ENCODE data around the gene BAIAP3.
"Not testable (repeated sequence)": the region's sequence is repeated elsewhere in the genome, so short reads cannot be mapped to it uniquely, and the experiment has no call there.

The BAIAP3 gene, protein sequence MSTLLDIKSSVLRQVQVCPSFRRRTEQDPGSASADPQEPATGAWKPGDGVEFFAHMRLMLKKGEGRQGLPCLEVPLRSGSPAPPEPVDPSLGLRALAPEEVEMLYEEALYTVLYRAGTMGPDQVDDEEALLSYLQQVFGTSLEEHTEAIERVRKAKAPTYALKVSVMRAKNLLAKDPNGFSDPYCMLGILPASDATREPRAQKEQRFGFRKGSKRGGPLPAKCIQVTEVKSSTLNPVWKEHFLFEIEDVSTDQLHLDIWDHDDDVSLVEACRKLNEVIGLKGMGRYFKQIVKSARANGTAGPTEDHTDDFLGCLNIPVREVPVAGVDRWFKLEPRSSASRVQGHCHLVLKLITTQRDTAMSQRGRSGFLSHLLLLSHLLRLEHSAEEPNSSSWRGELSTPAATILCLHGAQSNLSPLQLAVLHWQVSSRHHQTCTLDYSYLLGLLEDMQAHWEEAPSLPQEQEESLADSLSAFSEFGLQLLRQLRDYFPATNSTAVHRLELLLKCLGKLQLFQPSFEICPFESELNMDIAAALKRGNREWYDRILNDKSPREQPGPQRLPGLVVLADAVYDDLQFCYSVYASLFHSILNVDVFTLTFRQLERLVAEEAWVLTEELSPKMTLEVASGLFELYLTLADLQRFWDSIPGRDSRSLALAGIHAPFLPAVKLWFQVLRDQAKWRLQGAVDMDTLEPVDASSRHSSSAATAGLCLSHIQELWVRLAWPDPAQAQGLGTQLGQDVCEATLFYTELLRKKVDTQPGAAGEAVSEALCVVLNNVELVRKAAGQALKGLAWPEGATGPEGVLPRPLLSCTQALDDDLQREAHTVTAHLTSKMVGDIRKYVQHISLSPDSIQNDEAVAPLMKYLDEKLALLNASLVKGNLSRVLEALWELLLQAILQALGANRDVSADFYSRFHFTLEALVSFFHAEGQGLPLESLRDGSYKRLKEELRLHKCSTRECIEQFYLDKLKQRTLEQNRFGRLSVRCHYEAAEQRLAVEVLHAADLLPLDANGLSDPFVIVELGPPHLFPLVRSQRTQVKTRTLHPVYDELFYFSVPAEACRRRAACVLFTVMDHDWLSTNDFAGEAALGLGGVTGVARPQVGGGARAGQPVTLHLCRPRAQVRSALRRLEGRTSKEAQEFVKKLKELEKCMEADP

GRCh38 chr16:1333149-1333812 is at the start of gene BAIAP3:
BAIAP3 (plus strand) TSS chr16:1333645; CDS start chr16:1338550, 4,905 bp downstream.
- peak; percentile 44 for DNase-seq (ENCODE audit: low spot score)

DNA sequence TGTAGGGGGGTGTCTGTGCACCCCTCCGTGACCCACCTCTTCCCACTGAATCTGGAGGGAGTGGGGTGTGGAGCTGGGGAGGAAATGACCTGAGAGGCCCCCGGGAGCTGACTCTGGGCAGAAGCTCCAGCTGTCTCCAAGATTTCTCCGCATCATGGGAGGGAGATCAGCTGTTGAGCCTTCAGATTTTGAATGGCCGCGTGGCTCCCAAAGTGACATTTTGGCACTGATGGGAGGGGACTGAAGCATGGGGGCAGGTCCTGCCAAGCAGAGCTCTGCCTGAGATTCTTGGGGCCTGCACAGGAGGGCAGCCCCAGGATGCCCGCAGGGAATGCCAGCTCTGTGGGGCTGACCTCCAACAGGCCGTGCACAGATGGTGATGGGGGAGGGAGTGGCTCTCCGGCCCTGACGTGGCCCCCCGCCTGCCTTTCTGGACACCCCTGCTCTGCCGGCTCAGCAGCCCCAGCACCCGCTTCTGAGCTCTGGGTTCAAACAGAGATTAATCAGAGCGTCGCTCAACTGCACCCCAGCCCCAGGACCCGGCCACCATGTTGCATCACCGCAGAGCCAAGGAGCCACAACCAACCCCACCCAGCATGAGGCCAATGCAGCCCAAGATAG is 49.3 kb upstream of the BAIAP3 start:
- no peak for DNase-seq (ENCODE audit: low spot score)

DNA sequence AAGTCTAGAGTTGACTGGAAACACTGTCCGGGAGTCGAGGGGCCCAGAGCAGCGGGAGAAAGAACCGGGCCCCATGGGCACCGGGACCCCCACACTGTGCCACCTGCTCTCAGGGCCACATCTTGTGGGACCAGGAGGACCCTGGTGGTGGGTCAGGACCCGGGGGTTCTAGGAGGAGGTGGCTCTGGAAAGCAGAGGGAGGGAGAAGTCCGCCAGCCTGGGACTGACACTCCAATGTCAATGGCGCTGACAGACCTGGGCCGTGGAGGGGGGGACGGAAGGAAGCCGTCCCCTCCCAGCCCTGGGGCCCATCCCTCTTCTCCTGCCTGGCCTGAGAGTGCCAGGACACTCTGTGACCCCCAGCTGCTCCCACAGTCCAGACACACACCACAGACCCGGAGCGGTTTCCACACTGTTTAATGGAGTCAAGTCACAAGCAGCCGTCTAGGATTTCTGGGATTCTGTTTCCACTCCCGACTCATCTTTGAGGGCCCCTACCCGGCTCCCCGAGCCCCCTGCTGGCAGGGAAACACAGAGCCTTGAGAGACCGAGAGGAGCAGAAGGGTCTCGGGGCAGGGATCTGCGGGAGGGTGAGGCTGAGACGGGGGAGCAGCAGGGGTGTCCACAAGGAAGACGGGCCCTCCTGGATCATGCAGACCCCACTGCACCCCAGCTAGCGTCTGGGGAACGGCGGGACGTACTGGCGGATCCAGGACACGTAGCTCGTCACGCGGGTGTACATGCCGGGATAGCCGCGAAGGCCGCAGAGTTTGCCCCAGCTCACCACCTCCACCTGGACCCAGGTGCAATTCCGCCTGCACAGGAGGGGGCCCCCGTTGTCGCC is 47.6 kb upstream of the BAIAP3 start:
- DNase-seq (ENCODE audit: low spot score), result no peak

DNA sequence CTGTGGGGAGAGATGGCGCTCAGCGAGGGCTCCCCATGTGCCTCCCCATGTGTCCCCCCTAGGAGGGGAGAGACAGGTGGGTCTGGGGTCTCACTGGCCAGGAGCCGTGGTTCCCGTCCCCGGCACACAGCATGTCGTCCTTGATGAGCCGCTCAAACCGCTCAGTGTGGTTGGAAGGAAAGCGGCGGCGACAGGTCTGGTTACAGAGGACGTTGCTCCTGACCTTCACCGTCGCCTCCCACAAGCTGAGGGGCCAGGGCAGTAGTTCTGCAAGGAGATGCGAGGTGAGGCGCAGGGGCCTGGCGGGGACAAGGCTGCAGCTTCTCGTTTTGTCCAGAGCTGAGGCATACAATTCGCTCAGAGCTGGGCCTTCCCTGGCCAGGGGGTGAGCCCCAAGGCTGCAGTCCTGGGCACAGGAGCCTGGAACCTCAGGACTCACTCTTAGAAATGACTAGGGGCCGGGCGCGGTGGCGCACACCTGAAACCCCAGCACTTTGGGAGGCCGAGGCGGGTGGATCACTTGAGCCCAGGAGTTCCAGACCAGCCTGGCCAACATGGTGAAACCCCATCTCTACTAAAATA is 46.8 kb upstream of the BAIAP3 start:
- no peak for DNase-seq (ENCODE audit: low spot score)

DNA sequence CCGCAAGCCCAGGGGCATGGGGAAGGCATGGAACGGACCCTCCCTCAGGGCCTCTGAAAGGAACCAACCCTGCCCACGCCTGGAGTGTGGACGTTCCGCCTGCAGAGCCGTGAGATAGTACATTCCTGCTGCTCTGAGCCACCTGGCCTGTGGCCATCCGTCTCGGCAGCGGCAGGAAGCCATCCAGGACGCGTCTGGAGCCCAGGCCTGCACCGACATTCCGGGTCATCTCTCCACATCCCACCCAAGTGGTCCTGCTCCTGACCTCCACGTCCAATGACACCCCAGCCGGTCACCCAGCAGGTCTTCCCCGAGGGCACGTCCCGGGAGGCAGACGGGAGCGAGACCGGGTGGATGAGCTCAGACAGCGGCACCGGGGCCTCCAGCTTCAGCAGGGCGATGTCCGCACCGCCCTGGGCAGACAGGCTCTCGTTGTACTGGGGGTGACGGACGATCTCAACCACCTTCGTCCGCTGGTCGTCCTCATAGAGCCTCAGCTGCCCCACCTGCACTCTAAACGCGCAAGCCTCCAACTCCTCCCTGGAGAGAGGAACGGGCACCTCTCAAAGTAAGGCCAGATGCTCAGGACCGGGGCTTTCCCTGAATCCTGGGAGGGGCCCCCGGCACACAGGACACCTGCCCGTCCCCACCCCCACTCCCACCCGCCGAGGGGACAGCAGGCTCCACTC is 45.3 kb upstream of the BAIAP3 start:
- DNase-seq (ENCODE audit: low spot score), result no peak

- DNase-seq (ENCODE audit: low spot score), result no peak
Observed at GRCh38 chr16:1288813-1289476, 44.5 kb upstream of the BAIAP3 start.

GRCh38 chr16:1289477-1289866 is 44.0 kb upstream of the BAIAP3 start:
- DNase-seq (ENCODE audit: low spot score), result no peak

GRCh38 chr16:1290063-1290501 is 43.4 kb upstream of the BAIAP3 start:
- DNase-seq (ENCODE audit: low spot score), result no peak

DNA sequence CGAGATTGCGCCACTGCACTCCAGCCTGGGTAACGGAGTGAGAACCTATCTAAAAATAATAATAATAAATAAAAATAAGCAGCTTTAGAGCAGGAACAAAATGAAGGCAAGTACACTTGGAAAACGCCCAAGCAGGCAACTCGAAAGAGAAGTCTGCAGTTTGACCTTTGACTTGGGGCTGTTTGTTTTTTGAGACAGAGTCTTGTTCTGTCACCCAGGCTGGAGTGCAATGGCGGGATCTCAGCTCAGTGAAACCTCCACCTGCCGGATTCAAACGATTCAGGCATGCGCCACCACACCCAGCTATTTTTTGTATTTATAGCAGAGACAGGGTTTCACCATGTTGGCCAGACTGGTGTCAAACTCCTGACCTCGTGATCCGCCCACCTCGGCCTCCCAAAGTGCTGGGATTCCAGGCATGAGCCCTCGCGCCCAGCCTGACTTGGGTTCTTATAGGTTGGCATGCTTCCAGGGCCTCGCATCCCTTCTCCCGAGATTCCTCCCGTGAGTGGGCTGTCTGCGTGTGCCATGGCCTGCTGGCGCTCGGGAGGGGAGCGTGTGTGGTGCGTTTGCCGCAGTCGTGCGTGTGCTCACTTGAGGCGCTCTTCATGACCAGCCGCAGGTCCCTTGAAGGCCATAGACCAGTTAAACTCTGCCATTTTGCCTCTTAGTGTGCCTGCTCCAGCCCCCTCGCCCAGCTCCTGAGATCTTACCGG is 42.4 kb upstream of the BAIAP3 start:
- no peak for DNase-seq (ENCODE audit: low spot score)

GRCh38 chr16:1291576-1291974 is 41.9 kb upstream of the BAIAP3 start:
- no peak for DNase-seq (ENCODE audit: low spot score)

DNA sequence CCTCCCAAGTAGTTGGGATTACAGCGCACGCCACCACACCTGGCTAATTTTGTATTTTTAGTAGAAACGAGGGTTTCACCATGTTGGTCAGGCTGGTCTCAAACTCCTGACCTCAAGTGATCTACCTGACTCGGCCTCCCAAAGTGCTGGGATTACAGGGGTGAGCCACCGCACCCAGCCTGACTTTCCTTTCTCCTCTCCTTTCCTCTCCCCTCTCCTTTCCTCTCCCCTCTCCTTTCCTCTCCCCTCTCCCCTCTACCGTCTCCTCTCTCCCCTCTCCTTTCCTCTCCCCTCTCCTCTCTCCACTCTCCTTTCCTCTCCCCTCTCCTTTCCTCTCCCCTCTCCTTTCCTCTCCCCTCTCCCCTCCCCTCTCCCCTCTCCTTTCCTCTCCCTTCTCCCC is 41.2 kb upstream of the BAIAP3 start:
- not testable (repeated sequence) for DNase-seq (ENCODE audit: low spot score)

DNA sequence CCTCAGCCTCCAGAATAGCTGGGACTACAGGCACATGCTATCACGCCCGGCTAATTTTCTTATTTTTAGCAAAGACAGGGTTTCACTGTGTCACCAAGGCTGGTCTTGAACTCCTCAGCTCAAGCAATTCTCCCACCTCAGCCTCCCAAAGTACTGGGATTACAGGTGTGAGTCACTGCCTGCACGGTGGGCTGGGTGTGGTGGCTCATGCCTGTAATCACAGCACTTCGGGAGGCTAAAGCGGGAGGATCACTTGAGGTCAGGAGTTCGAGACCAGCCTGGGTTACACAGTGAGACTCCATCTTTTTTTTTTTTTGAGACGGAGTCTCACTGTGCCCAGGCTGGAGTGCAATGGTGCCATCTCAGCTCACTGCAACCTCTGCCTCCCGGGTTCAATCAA is 40.6 kb upstream of the BAIAP3 start:
- DNase-seq (ENCODE audit: low spot score), result not testable (repeated sequence)

- no peak for DNase-seq (ENCODE audit: low spot score)
Observed at GRCh38 chr16:1293921-1294656, 39.4 kb upstream of the BAIAP3 start.

- no peak for DNase-seq (ENCODE audit: low spot score)
Observed at GRCh38 chr16:1295465-1295864, 38.0 kb upstream of the BAIAP3 start.

- not testable (repeated sequence) for DNase-seq (ENCODE audit: low spot score)
Observed at GRCh38 chr16:1296688-1297017, 36.8 kb upstream of the BAIAP3 start.

DNA sequence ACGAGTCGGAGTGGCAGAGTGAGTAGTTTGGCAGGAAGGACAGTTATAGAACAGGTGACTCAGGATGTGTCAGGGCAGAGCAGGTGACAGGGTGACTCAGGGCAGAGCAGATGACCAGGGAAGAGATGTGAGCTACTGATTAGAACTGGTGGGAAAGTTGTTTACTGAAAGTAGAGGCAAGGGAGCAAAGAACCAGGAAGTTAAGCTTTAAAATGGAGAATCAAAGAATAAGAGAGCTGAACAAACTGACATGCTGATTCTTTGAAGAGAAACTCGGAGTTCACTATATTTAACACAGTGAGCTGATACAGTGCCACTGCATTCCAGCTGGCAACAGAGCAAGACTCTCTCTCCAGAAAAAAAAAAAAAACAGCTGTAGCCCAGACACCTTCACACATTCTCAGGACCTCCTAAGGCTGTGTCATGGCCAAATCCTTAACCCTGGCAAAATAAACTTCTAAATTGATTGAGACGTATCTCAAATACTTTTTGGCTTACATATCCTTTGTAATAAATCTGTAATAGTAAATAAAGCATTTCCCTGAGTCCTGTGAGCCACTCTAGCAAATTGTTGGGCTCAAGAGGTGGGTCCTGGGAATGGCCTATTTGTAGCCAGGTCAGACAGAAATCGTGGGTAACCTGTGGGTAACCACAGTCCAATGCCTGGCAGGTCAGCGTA is 36.3 kb upstream of the BAIAP3 start:
- no peak for DNase-seq (ENCODE audit: low spot score)

DNA sequence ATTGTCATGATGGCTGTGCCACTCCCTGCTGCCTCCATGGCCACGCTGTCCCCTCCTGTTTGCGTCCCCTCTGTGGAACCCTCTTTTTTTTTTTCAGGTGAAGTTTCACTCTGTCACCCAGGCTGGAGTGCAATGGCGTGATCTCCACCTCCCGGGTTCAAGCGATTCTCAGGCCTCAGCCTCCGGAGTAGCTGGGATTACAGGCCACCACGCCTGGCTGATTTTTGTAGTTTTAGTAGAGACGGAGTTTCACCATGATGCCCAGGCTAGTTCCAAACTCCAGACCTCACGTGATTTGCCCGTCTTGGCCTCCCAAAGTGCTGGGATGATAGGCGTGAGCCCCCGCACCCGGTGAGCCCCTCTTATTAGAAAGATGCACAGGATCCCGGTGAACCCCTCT is 35.0 kb upstream of the BAIAP3 start:
- no peak for DNase-seq (ENCODE audit: low spot score)

Data from hematopoietic multipotent progenitor cell treated with erythropoietin and hydrocortisone succinate and interleukin-3 and kit ligand, for 15 days (in vitro differentiated cells).